Ishikawa (cell line): ENCODE measurements around the gene SLCO3A1.

Source experiments
- CEBPB ChIP-seq: IDR thresholded peaks from 2 replicates; pipeline ENCODE4 v1.6.1; 2012
- CREB1 ChIP-seq: IDR thresholded peaks from 2 replicates; pipeline ENCODE4 v1.6.1; 2012; ENCODE audit warnings: low read depth
- EGR1 ChIP-seq: IDR thresholded peaks from 2 replicates; pipeline ENCODE4 v1.6.1; 2012
- EP300 ChIP-seq: IDR thresholded peaks from 2 replicates; pipeline ENCODE4 v1.6.1; 2012; ENCODE audit warnings: borderline replicate concordance
- FOXM1 ChIP-seq: IDR thresholded peaks from 2 replicates; pipeline ENCODE4 v1.6.1; 2012; ENCODE audit warnings: low read depth, borderline replicate concordance
- MAX ChIP-seq: IDR thresholded peaks from 2 replicates; pipeline ENCODE4 v1.6.1; 2012
- NFIC ChIP-seq: IDR thresholded peaks from 2 replicates; pipeline ENCODE4 v1.6.1; 2012
- RAD21 ChIP-seq: IDR thresholded peaks from 2 replicates; pipeline ENCODE4 v1.6.1; 2012; ENCODE audit warnings: low read depth
- REST ChIP-seq: IDR thresholded peaks from 2 replicates; pipeline ENCODE4 v1.6.1; 2012; ENCODE audit warnings: low read depth, mild to moderate bottlenecking
- TAF1 ChIP-seq: IDR thresholded peaks from 2 replicates; pipeline ENCODE4 v1.6.1; 2012; ENCODE audit warnings: low read depth, mild to moderate bottlenecking
- TCF12 ChIP-seq: IDR thresholded peaks from 2 replicates; pipeline ENCODE4 v1.6.1; 2012; ENCODE audit warnings: low read depth
- TEAD4 ChIP-seq: IDR thresholded peaks from 2 replicates; pipeline ENCODE4 v1.6.1; 2012
- USF1 ChIP-seq: IDR thresholded peaks from 2 replicates; pipeline ENCODE4 v1.6.1; 2012
- YY1 ChIP-seq: IDR thresholded peaks from 2 replicates; pipeline ENCODE4 v1.6.1; 2012; ENCODE audit warnings: low read depth
- ZBTB7A ChIP-seq: IDR thresholded peaks from 2 replicates; pipeline ENCODE4 v1.6.1; 2012; ENCODE audit warnings: low read depth

SLCO3A1 gene

DNA sequence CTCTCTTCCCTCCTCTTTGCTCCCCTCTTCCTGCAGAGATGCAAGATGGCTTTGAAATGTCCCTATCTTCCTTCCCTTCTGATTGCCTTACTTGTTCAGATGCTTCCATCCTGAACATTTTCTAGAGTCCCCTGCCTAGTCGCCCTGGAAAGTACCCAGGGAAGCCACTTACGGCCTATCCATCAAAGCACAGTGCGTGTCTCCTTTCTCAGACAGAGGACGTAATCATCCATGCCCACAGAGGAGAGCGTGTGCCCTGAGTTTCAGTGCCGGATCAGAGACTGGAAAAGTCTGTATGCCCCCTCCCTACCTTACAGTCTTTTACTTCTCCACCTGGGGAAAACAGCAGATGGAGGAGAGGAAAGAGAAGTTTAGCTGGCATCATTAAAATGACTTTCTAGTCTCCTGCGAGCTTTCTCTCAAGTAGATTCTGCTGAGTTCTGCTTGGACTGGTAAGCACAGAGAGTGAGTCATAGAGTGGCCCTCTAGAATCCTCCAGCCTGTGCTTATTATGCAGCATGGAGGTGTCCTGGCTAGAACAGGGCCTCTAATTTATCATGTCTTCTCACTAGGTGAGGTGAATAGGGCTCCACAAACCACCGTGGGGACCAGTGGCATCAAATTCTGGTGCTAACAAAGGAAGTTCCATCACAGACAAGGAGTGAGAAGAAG lies 114.6 kb downstream of the SLCO3A1 start:
- TF ChIP-seq USF1, result no peak
- TF ChIP-seq YY1, result no peak
- no peak for TF ChIP-seq CREB1
- no peak for TF ChIP-seq CEBPB
- TF ChIP-seq RAD21, result no peak

GRCh38 chr15:91968610-91969009 lies 115.1 kb downstream of the SLCO3A1 start:
- TF ChIP-seq TEAD4 (no peak), MAX (no peak), NFIC (no peak), RAD21 (no peak), TCF12 (no peak), REST (no peak), EGR1 (no peak), FOXM1 (no peak), YY1 (no peak)

- no peak for TF ChIP-seq EGR1
- TF ChIP-seq FOXM1, result no peak
- no peak for TF ChIP-seq TEAD4
- no peak for TF ChIP-seq MAX
- no peak for TF ChIP-seq RAD21
- TF ChIP-seq TAF1, result no peak
- no peak for TF ChIP-seq TCF12
- no peak for TF ChIP-seq ZBTB7A
- TF ChIP-seq REST, result no peak
- TF ChIP-seq YY1, result no peak
- no peak for TF ChIP-seq EP300
- TF ChIP-seq CREB1, result no peak
- TF ChIP-seq CEBPB, result no peak
- TF ChIP-seq NFIC, result no peak
- no peak for TF ChIP-seq USF1
These were observed 116.6 kb downstream of the SLCO3A1 start for GRCh38 chr15:91970142-91970541.

DNA sequence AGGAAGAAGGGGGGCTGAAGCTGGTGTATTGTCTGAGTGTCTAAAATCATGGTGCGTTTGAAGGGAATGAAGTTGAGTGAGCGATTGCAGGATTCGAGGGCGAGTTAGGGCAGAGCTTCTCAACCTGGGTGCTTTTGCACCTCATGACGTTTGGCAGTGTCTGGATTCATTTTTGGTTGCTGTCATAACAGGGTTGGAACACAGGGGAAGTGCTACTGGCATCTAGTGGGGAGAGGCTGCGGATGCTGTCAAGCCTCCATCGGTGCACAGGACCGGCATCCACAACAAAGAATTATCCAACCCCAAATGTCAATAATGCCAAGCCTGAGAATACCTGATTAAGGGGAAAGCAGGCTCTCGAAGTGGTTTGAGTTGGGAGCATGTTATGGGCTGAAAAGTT lies 120.0 kb downstream of the SLCO3A1 start:
- no peak for TF ChIP-seq CREB1
- no peak for TF ChIP-seq EGR1

DNA sequence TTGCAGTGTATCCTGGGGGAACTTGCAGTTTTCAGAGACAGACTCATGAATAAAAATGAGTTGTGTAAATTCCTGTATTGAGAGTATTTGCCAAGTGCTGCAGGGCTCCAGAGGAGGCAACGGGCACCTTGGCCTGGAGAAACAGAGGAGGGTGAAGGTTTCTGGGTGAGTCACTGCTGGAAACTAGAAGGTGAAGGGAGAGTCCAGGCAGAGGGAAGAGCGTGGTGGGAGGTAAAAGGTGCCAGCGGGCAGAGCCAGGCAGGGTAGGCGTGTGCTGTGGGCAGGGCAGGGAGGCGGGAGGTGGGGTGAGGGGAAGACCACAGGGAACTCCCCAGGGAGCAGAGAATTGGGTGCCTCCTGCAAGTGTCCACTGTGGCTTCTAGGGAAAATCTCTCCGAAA lies 120.8 kb downstream of the SLCO3A1 start:
- TF ChIP-seq NFIC (no peak), EGR1 (no peak), TCF12 (no peak), CEBPB (no peak), CREB1 (no peak), YY1 (no peak), TAF1 (no peak), USF1 (no peak), MAX (no peak), REST (no peak), EP300 (no peak)
